Vagina (tissue), 2 donors: Measurements from ENCODE around the gene DCAKD.

Source experiments
- POLR2A ChIP-seq, 2 donors: fragments of 450-650 bp; IDR thresholded peaks; one replicate each; pipeline ENCODE4 v1.6.1; 2017; ENCODE audit warnings: antibody characterized with exemption in 2 of 2, mild to moderate bottlenecking in 2 of 2, moderate library complexity in 2 of 2
- POLR2AphosphoS5 ChIP-seq, 2 donors: sonication (generic); formaldehyde crosslinking; IDR thresholded peaks; one replicate each; pipeline ENCODE4 v1.9.0; 2017; ENCODE audit warnings: antibody characterized with exemption in 2 of 2, mild to moderate bottlenecking in 2 of 2, low read depth in 1 of 2; ENCODE audit not compliant: insufficient read depth in 1 of 2
- TF ChIP-seq, protein P1 (sequence below), 3 experiments: fragments of 450-650 bp in 2 of 3; fragments of 200-600 bp in 1 of 3; sonication (generic) in 1 of 3; IDR thresholded peaks; one replicate each; pipeline ENCODE4 v1.5.1; 2017 to 2019; ENCODE audit warnings: antibody characterized with exemption in 3 of 3, mild to moderate bottlenecking in 2 of 3, moderate library complexity in 2 of 3

DNA sequence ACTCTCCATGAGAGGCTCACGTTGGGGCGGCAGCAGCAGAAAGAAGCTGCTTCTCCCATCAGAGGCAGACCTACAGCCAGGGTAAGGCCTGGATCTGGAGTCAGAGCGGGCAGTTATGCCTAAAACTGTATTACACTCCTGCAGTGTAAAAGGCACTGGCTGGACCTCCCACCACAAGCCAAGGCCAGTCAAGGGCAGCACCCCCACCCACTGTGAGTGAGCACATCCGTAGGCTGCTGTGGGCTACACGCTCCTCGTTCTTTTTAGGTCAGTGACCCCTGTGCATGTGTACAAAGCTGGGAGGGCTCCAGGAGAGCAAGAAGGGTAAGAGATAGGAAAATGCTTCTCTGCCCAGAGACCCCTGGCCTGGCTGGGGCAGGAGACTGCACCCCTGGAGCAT is 20.7 kb downstream of the DCAKD start:
- no peak for TF ChIP-seq POLR2A (IDR thresholded peaks at IDR 0.05)
- TF ChIP-seq, protein P1, sequence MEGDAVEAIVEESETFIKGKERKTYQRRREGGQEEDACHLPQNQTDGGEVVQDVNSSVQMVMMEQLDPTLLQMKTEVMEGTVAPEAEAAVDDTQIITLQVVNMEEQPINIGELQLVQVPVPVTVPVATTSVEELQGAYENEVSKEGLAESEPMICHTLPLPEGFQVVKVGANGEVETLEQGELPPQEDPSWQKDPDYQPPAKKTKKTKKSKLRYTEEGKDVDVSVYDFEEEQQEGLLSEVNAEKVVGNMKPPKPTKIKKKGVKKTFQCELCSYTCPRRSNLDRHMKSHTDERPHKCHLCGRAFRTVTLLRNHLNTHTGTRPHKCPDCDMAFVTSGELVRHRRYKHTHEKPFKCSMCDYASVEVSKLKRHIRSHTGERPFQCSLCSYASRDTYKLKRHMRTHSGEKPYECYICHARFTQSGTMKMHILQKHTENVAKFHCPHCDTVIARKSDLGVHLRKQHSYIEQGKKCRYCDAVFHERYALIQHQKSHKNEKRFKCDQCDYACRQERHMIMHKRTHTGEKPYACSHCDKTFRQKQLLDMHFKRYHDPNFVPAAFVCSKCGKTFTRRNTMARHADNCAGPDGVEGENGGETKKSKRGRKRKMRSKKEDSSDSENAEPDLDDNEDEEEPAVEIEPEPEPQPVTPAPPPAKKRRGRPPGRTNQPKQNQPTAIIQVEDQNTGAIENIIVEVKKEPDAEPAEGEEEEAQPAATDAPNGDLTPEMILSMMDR (IDR thresholded peaks at IDR 0.05), result no peak
- no peak for TF ChIP-seq POLR2AphosphoS5 (IDR thresholded peaks at IDR 0.05; ENCODE audit: insufficient read depth in 1 of 2, low read depth in 1 of 2)
